Amygdala (tissue), 56 donors: ENCODE measurements around the gene BAZ2B.
"Not testable (repeated sequence)": the region's sequence is repeated elsewhere in the genome, so short reads cannot be mapped to it uniquely, and the experiment has no call there.

Source experiments
- DNase-seq, 56 donors: peaks; one replicate each; lab custom pipeline; 2025; lab: John Stamatoyannopoulos, UW

The BAZ2B gene

DNA sequence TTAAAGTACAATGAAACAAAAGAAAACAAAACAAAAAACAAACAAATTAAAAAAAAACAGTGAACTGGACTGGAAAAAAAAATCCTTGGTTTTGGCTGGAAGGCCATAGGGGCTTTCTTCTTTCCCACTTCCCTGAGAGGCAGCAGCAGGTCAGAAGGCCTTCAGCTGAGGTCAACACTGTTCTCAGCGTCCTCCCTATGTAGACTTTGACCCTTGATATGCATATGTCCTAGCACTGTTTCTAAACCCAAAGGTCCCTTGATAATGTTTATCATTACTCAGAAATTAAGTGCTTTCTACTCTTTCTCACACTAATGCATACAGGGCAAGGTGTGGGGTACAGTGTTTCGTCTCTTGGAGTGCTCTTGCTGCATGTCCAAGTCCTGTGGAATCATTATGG, 254.3 kb downstream of the BAZ2B start:
- DNase-seq = no peak

DNA sequence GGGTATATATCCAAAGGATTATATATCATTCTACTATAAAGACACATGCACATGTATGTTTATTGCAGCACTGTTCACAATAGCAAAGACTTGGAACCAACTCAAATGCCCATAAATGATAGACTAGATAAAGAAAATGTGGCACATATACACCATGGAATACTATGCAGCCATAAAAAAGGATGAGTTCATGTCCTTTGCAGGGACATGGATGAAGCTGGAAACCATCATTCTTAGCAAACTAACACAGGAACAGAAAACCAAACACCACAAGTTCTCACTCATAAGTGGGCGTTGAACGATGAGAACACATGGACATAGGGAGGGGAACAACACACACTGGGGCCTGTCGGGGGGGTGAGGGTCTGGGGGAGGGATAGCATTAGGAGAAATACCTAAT, 254.7 kb downstream of the BAZ2B start:
- not testable (repeated sequence) for DNase-seq

DNA sequence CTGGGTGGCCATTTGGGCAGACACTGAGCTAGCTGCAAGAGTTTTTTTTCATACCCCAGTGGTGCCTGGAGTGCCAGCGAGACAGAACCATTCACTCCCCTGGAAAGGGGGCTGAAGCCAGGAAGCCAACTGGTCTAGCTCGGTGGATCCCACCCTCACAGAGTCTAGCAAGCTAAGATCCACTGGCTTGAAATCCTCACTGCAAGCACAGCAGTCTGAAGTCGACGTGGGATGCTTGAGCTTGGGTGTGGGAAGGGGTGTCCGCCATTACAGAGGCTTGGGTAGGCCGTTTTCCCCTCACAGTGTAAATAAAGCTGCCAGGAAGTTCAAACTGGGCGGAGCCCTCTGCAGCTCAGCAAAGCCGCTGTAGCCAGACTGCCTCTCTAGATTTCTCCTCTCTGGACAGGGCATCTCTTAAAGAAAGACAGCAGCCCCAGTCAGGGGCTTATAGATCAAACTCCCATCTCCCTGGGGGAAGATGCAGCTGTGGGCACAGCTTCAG, 260.2 kb downstream of the BAZ2B start:
- DNase-seq = no peak

DNA sequence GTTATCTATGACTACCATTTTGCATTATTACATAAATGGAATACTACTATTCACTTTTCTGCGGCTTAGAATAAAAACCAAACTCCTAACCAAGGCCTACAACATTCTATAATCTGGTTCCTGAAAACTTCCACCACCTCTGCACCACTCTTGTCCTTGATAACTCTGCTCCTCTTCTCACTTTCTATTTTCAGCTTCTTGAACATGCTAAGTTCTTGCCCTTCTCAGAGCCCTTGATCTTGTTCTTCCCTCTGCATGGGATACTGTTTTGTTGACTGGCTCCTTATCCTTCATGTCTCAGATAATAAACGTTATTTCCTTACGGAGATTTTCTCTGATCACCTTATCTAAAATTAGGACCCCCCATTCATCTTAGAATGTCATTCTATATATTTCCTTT, 264.4 kb downstream of the BAZ2B start:
- DNase-seq = no peak

DNA sequence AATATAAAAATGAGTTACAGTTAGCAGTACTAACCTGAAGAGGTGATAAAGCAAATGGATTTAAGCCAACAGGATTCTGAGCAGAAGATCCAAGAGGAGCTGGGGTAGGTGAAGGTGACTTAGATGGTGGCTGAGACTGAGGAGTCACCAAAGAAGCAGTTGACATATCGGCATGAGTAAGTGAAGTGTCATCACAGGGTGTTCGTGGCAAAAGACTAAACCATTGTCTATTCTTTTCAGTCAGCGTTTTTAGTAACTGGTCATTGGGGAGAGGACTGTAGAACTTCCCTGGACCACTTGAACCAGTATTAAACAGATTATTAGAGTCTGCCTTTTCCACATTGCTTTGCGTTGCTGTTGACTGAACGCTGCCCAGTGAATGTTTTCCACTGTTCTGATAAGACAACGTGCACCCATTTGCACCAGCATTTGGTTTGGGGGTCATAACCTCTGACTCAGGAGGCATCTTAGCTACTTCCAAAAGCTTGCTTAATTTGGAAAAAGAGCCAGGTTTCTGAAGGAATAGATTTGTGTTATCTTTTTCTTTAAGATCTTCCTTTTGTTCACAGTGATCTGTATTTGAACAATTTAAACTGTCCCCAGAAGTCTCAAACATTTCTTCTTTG, 266.6 kb downstream of the BAZ2B start:
- DNase-seq = no peak

DNA sequence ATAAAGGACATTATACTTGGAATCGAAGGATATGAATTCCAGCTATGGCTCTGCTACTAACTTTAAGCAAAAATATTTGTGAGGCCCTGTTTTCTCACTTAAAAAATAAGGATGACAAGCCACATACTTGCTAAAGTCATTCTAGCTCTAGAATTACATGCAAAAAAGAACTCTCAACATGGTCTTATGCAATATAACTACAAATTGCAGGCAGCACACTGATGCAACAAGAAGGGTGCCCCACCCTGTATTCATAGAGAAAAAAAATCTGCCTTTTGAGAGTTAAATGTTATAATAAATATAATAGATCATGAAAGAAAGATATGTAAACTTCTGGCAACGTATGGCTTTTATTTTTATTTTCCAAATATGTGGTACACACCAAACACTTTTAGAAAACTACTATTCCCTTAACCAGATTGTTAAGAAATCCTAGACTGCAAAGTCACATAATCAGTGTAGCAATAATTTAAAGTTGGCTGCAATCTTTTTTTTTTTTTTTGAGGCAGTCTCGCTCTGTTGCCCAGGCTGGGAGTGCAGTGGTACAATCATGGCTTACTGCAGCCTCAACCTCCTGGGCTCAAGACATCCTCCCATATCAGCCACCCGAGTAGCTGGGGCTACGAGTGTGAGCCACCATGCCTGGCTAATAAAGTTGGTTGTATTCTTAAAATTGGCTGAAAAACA, 289.6 kb downstream of the BAZ2B start:
- DNase-seq = no peak

DNA sequence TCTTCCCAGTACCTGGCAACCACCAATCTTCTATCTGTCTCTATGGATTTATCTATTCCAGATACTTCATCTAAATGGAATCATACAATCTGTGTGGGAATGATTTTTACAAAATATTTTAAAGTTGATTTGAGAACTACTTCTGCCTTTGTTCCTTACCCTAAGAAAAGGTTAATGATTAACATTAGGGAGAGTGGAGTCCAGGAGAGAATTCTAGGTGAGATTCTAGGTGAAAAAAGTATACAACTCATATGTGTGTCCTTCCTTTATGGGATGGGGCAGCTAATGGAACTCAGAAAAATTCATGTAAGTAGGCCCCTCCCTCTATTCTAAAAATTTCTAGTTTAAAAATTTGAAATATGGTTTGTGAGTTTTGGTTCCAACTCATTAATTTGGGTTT, 293.9 kb downstream of the BAZ2B start:
- no peak for DNase-seq

DNA sequence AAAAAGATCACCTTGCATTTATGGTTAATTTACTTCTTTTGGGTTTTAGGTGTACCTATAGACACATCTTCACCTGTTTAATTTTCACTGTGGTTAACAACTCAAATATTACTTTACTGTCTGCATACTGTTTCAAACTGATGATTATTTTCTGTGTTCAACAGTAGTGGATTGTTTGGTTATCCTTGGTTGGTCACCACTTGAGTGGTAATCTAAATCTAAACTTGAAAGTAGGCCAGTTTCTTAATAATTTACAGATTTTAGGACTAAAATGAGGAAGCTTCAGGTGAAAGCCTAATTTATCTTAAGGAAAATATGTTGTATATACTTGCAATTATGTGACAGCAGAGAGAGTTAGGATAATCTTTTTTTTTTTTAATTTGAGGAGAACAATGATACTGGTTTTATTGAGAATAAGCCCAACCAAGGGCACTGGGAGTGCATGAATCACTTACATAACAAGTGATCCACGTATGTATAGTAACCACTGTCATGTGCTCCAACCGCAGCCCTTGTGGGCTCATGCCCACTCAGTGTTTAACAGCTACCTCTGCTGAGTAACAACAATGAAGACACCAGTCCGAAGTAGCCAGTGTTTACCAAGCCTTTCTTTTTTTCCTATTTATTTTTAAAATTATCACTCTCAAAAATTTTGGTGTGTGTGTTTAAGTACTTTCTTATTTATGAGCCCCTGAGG, 298.8 kb downstream of the BAZ2B start:
- no peak for DNase-seq

DNA sequence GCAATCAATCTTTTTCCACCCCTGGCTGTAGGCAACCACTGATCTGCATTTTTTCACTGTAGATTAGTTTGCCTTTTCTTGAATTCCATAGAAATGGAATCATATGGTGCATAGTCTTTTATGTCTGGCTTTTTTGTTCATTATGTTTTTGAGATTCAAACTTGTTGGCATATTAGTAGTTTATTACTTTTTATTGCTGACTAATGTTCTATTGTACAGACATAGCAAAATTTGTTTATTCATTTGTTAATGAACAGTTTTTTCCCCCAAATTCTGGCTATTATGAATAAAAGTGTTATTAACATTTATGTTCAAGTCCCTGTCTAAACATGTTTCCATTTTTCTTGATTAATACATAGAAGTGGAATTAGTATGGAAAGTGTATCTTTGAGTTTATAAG, 308.4 kb downstream of the BAZ2B start:
- no peak for DNase-seq

DNA sequence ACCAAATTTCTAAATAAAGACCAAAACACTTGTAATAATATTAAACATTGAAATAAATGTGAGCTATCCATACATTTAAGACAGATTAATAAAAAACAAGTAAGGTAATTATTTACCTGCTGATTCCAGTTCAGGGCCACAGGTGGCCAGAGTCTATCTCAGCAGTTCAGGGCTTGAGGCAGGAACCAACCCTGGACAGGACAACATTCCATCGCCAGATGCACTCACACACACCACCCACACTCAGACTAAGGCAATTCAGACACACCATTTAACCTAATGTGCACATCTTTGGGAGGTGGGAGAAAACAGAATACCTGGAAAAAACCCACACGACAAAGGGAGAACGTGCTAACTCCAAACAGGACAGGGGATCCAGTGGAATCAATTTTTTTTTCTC, 315.8 kb downstream of the BAZ2B start:
- DNase-seq = no peak

DNA sequence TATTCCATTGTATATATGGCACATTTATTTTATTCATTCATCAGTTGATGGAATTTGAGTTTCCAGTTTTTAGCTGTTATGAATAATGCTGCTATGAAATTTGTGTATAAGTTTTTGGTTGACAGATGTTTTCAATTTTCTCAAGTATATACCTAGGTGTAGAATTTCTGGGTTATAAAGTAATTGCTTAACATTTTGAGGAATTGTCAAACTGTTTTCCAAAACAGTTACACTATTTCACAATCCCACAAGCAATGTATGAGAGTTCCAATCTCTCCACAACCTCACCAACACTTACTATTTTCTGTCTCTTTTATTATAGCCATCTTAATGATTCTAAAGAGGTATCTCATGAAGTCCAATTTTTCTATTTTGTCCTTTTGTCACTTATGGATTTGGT, 317.4 kb downstream of the BAZ2B start:
- DNase-seq = no peak

DNA sequence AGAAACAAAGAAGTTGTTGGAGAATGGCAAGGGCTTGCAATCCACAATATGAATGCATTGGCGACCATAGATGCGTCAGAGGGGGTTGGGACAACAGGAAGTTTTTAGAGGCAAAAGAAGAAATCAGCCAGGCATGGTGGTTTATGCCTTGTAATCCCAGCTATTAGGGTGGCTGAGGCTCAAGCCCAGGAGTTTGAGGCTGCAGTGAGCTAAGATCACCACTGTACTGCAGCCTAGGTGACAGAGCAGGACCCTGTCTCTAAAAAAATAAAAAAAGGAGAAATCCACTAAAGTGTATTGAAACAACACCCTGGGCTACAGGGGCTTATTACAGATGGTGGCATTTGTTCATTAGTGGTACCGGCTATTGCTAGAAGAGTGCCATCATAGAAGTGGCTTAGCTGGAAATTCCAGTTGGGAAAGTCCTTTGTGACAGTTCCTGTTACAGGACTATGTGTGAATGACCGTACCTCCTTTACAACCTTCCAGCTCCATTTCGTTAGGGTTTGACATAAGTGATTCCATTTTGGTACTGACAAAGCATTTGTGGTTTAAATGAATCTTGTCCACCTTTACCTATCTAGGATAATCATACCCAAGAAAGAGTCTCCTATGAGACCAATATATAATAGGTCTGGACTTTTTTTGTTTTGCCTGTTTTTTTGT, 319.2 kb downstream of the BAZ2B start:
- no peak for DNase-seq

DNA sequence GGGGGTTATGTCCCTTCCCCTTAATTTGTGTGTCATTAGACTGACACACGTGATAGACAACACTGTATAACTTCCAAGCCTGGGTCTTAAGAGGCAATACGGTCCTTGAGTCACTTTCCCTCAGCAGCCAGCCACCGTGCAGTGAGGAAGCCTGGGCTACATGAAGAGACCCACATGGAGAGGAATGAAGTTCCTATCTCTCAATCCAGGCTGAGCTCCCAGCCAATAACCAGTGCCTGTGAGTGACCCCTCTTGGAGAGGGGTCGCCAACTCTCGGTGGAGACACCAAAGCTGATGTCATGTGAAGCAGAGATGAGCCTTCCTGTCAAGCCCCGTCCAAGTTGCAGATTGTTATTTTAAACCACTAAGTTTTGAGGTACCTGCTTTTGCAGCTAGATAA, 324.2 kb downstream of the BAZ2B start:
- no peak for DNase-seq

DNA sequence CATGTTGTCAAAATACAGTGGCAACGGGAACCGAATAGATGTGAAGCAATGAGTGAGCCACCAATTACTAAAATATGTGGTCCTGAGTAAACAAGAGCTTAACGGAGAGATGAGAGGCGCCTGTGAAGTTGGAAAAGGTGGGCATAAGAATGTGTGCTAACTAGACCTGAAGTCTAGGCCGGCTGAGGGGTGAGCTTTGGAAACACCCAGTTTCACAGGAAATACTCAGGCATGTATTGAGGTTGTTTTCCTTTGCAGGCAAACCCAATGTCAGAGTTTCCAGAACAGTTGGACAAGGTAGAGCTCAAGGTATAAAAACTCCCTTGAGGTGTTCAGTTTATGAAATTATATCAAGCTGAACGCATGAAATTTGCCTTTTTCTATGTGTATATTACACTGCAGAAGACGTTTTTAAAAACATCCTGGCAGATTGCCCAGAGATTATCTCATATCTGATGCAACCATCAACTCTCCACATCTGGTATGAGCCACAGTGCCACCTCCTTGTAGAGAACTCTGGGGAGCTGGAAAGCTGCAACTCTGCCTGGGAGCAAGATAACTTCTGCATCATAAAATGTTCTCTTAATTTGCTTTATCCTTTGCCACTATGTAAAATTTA, 325.9 kb downstream of the BAZ2B start:
- DNase-seq = peak in 4 of 56 donors; percentile 1 to 19 (median 13)

DNA sequence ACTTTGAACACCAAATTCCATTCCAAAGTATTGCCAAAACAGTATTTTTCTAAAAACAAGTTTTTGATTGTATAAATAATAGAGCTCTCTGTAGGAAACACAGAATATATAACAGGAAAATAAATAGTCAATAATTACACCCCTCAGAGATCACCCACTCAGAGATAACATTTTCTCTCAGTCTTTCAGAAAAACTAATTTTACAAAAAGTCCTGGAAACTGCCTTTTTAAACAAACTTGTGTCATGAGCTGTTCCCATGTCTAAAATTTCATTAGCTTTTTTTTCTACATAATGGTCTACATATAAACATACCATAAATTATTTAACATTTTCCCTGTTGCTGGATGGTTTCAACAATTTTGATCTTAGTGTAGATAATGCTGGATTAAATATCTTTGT, 328.6 kb downstream of the BAZ2B start:
- no peak for DNase-seq

DNA sequence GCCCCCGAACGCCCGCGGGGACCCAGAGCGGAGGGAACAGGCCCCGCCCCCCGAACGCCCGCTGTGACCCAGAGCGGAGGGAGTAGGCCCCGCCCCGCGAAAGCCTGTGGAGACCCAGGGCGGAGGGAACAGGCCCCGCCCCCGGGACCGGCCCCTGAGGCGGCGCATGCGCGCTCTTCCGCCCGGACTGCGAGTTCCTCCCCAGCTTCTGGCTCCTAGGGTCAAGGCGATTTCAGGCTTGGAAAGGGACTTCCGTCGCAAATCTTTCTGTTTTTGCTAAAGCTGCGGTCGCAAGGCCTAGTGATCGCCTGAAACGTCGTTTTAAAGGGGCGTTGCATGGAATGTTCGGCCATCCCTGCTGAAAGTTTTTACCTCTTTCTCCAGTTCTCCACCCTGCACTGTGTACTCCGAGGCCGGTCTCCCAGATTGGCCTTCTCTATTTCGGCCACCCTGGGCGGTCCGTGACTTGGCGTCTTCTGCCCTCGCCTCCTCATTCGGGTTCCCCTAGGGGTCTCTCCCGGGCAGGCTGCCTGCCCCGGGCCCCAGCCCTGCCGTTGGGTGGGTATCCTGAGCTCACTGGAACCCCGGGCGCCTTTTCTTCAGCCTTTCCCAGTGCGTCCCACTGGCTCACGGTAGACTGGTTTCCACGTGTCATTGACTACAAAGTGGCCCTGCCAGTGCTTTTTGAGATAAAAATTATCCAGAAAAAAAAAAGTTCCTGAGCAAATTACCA, 329.5 kb downstream of the BAZ2B start:
- peak; percentile 74 to 99 (median 94) for DNase-seq

DNA sequence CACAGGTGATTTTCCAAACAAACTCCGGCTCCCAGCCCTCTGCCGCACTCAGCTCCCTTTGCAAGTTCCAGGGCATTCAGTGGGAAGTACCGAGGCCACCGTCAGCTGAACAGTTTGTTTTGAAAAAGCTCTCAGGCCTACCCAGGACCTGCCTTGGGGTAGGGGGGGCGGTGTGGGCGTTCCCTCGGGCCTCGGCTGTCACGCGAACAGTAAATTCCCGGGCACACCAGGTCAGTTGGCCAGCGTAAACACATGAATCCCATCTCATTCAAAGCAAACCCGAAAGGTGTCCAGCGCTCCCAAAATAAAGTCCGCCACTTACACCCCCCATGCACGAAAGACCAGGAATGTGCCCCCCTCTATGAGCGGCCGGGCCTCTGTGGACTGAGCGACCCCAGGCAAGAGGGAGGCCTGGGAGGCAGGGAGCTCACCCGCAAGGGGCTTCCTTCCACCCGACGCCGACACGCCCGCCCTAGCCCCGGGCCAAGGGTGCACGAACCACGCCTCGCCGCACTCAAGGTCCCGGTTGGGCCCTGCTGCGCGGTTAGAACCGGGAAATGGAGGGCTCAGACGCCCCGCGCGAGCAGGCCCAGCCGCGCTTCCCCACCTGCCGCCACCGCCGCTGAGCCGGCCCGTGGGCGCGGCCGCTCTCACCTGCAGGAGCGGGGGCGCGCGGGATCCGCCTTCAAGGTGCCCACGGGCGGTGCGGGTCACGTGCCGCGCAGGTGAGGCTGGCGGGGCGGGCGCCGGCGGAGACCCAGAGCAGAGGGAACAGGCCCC, 330.2 kb downstream of the BAZ2B start, which contains the start of gene WDSUB1:
Gene WDSUB1 (minus strand): TSS at position 775 of the 780 bp plus-strand sequence. CDS start 3,634 bp downstream, outside the sequence.
- DNase-seq = peak in 45 of 56 donors; percentile 3 to 69 (median 39)

DNA sequence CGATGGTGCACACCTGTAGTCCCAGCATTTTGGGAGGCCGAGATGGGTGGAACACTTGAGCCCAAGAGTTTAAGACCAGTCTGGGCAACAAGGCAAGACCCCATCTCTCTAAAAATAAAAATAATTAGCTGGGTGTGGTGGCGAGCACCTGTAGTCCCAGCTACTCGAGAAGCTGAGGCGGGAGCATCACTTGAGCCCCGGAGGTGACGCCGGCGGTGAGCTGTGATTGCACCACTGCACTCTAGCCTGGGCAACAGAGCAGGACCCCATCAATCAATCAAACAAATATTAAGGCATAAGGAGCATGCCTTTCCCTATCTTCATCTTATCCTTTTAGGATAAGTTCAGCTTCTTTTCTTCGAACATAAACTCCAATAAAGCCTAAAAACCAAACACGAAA, 330.9 kb downstream of the BAZ2B start:
- no peak for DNase-seq

DNA sequence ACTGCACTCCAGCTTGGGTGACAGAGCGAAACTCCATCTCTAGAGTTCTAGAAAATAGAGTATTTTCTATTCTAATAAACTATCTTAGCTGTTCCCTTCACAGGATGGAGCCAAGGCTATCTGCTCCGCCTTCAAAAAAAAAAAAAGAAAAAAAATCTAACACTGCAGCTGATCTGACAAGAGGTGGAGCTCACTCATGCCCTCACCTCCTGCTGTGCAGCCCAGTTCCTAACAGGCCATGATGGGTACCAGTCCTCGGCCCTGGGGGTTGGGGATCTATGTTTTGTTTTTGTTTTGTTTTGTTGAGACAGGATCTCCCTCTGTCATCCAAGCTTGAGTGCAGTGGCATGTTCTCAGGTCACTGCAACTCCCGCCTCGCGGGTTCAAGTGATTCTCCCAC, 332.8 kb downstream of the BAZ2B start:
- DNase-seq = no peak
